GM12878 (cell line): Measurements from ENCODE around the gene RNASE13. TPM values are rescaled to one million over a fixed set of nuclear protein-coding genes. Genes with fewer than 3 reads are reported as not detected.

Source experiments
- ATAC-seq: fragments of 200-7000 bp; cut with Tn5 transposase; 3 replicates; pipeline ENCODE4 v1.9.1; 2020; ENCODE audit warnings: mild to moderate bottlenecking, moderate library complexity
- BruUV-seq: library from RNA; stranded (reverse); fragments of 400-500 nt; replicated peaks from 2 replicates; lab custom pipeline; 2021; lab: Mats Ljungman, UMichigan
- CTCF ChIA-PET: fragments of 300-600 bp; sonication (Branson Sonifier 250); formaldehyde crosslinking; extraction: SDS; loops from one replicate; lab custom pipeline; 2021; ENCODE audit warnings: inconsistent platforms; lab: Yijun Ruan, JAX
- POLR2A ChIA-PET: fragments of 350-600 bp; formaldehyde crosslinking; extraction: SDS; loops from one replicate; lab custom pipeline; 2021; ENCODE audit warnings: inconsistent platforms; lab: Charles Lee
- RAD21 ChIA-PET: fragments of 300-600 bp; sonication (Branson Sonifier 250); formaldehyde crosslinking; loops from one replicate; lab custom pipeline; 2023; ENCODE audit warnings: antibody characterized with exemption; ENCODE audit not compliant: unreplicated experiment; lab: Charles Lee
- SMC1A ChIA-PET: fragments of 300-600 bp; sonication (Branson Sonifier 250); formaldehyde crosslinking; loops from one replicate; lab custom pipeline; 2023; ENCODE audit not compliant: unreplicated experiment, uncharacterized antibody; lab: Charles Lee
- DNase-seq: peaks from one replicate; pipeline ENCODE4 v3.0.0-alpha.2; 2011; ENCODE audit warnings: low read depth, low spot score
- FAIRE-seq: peaks from 3 replicates; lab custom pipeline; 2011; peaks lifted over from hg19 to GRCh38; lab: Jason Lieb, UNC
- H2AFZ ChIP-seq: 2 replicates; pipeline ENCODE4 v1.6.0; 2011; ENCODE audit warnings: low read depth, low read length, control low read depth; ENCODE audit not compliant: control insufficient read depth
- H3K27ac ChIP-seq: 2 replicates; pipeline ENCODE4 v1.5.1; 2011; ENCODE audit warnings: control low read depth; ENCODE audit not compliant: control insufficient read depth, insufficient read depth
- H3K27me3 ChIP-seq, 2 experiments: replicated peaks in 1 of 2; 2 replicates each; pipeline versions ENCODE4 v1.6.0 to v1.6.1; 2011; ENCODE audit warnings: low read length in 1 of 2; ENCODE audit not compliant: control insufficient read depth in 2 of 2, insufficient read depth in 2 of 2
- H3K36me3 ChIP-seq, 2 experiments: 2 replicates each; pipeline ENCODE4 v1.5.1; 2011; ENCODE audit warnings: low read length in 1 of 2; ENCODE audit not compliant: control insufficient read depth in 2 of 2, insufficient read depth in 2 of 2
- H3K4me1 ChIP-seq: 2 replicates; pipeline ENCODE4 v1.6.1; 2011; ENCODE audit warnings: mild to moderate bottlenecking, low read length, moderate library complexity, mixed read lengths; ENCODE audit not compliant: control insufficient read depth, insufficient read depth
- H3K4me2 ChIP-seq: 2 replicates; pipeline ENCODE4 v1.6.0; 2011; ENCODE audit warnings: control low read depth; ENCODE audit not compliant: control insufficient read depth, insufficient read depth
- H3K4me3 ChIP-seq: fragments of 200-600 bp; sonication (generic); 2 replicates; pipeline ENCODE4 v1.5.1; 2016
- H3K79me2 ChIP-seq: 2 replicates; pipeline ENCODE4 v1.6.0; 2011; ENCODE audit warnings: low read length; ENCODE audit not compliant: control insufficient read depth, insufficient read depth
- H3K9ac ChIP-seq: 2 replicates; pipeline ENCODE4 v1.8.0; 2011; ENCODE audit warnings: low read length, control low read depth, mixed read lengths; ENCODE audit not compliant: control insufficient read depth, insufficient read depth
- H3K9me3 ChIP-seq: replicated peaks from 3 replicates; pipeline ENCODE4 v1.5.1; 2011; ENCODE audit warnings: mild to moderate bottlenecking, low read length; ENCODE audit not compliant: control insufficient read depth, insufficient read depth
- H4K20me1 ChIP-seq: 2 replicates; pipeline ENCODE4 v1.6.0; 2011; ENCODE audit not compliant: control insufficient read depth, insufficient read depth
- CREM ChIP-seq: IDR thresholded peaks from 2 replicates; pipeline ENCODE4 v1.6.1; 2014; ENCODE audit warnings: antibody characterized with exemption, low read depth
- E2F4 ChIP-seq: IDR thresholded peaks from 2 replicates; pipeline ENCODE4 v1.6.1; 2012; ENCODE audit warnings: low read depth, low read length, improper control_type of control experiment
- ETV6 ChIP-seq, 2 experiments: fragments of 450-650 bp in 1 of 2; IDR thresholded peaks in 1 of 2; conservative IDR thresholded peaks in 1 of 2; 2 replicates each; pipeline ENCODE4 v1.6.1; 2014; ENCODE audit warnings: antibody characterized with exemption in 1 of 2, borderline replicate concordance in 1 of 2, low read depth in 1 of 2, mild to moderate bottlenecking in 1 of 2, moderate library complexity in 1 of 2
- FOXM1 ChIP-seq: IDR thresholded peaks from 2 replicates; pipeline ENCODE4 v1.6.1; 2012; ENCODE audit warnings: low read depth, mild to moderate bottlenecking, inconsistent platforms, low read length, moderate library complexity
- HDGF ChIP-seq: fragments of 450-650 bp; IDR thresholded peaks from 2 replicates; pipeline ENCODE4 v1.6.1; 2016; ENCODE audit warnings: antibody characterized with exemption
- IKZF2 ChIP-seq, 2 experiments: fragments of 450-650 bp; IDR thresholded peaks; 2 replicates each; pipeline ENCODE4 v1.6.1; 2017; ENCODE audit warnings: mild to moderate bottlenecking in 2 of 2, moderate library complexity in 2 of 2
- KLF5 ChIP-seq: fragments of 450-650 bp; IDR thresholded peaks from 2 replicates; pipeline ENCODE4 v1.6.1; 2014; ENCODE audit warnings: mild to moderate bottlenecking; ENCODE audit not compliant: partially characterized antibody
- LARP7 ChIP-seq: fragments of 450-650 bp; IDR thresholded peaks from 2 replicates; pipeline ENCODE4 v1.6.1; 2017; ENCODE audit warnings: mild to moderate bottlenecking
- MEF2A ChIP-seq: IDR thresholded peaks from 2 replicates; pipeline ENCODE4 v1.6.1; 2011; ENCODE audit warnings: low read depth, mild to moderate bottlenecking, low read length, moderate library complexity; ENCODE audit not compliant: insufficient read depth
- MXI1 ChIP-seq: fragments of 150-350 bp; IDR thresholded peaks from 2 replicates; pipeline ENCODE4 v1.6.1; 2011; ENCODE audit warnings: low read depth, mild to moderate bottlenecking, inconsistent platforms, low read length, improper control_type of control experiment
- MYB ChIP-seq: fragments of 150-350 bp; IDR thresholded peaks from 2 replicates; pipeline ENCODE4 v1.6.1; 2014; ENCODE audit warnings: mild to moderate bottlenecking, low read depth, low read length, borderline replicate concordance
- NBN ChIP-seq: fragments of 450-650 bp; IDR thresholded peaks from 2 replicates; pipeline ENCODE4 v1.6.1; 2016
- POLR2AphosphoS2 ChIP-seq: IDR thresholded peaks from 2 replicates; pipeline ENCODE4 v1.6.1; 2011; ENCODE audit warnings: low read depth, mild to moderate bottlenecking, low read length, improper control_type of control experiment, moderate library complexity
- POLR2AphosphoS5 ChIP-seq: IDR thresholded peaks from 2 replicates; pipeline ENCODE4 v1.6.1; 2011; ENCODE audit warnings: mild to moderate bottlenecking, low read length, inconsistent platforms
- SMARCA5 ChIP-seq: fragments of 450-650 bp; IDR thresholded peaks from 2 replicates; pipeline ENCODE4 v1.6.1; 2017; ENCODE audit warnings: mild to moderate bottlenecking
- STAT1 ChIP-seq: fragments of 450-650 bp; conservative IDR thresholded peaks from 2 replicates; pipeline ENCODE4 v1.6.1; 2014; ENCODE audit warnings: antibody characterized with exemption, mild to moderate bottlenecking
- SUZ12 ChIP-seq: fragments of 200-600 bp; sonication (generic); IDR thresholded peaks from one replicate; pipeline ENCODE4 v1.6.1; 2018; ENCODE audit warnings: antibody characterized with exemption, mild to moderate bottlenecking; ENCODE audit not compliant: unreplicated experiment
- TCF12 ChIP-seq: IDR thresholded peaks from 2 replicates; pipeline ENCODE4 v1.6.1; 2011; ENCODE audit warnings: low read depth, mild to moderate bottlenecking, low read length
- TCF3 ChIP-seq: IDR thresholded peaks from 2 replicates; pipeline ENCODE4 v1.6.1; 2012; ENCODE audit warnings: low read depth, mild to moderate bottlenecking, low read length, borderline replicate concordance; ENCODE audit not compliant: insufficient read depth
- YY1 ChIP-seq: IDR thresholded peaks from 2 replicates; pipeline ENCODE4 v1.6.1; 2011; ENCODE audit warnings: low read depth, mild to moderate bottlenecking, low read length
- WGBS: methylation state at CpG from one replicate; pipeline ENCODE4 v1.1.6; 2016; ENCODE audit warnings: low lambda C conversion rate; ENCODE audit not compliant: insufficient replicate concordance, insufficient coverage; ENCODE audit errors: missing lambda C conversion rate; 5-methylcytosine and 5-hydroxymethylcytosine counted together
- in situ Hi-C: fragments of 300-500 bp; cut with MboI; formaldehyde crosslinking; loops from 9 replicates; pipeline ENCODE4 v1.14.3; 2018; ENCODE audit warnings: mixed read lengths
- intact Hi-C: fragments of 100-400 bp; cut with micrococcal nuclease; formaldehyde crosslinking; loops from one replicate; pipeline ENCODE4 v1.14.2; 2022; ENCODE audit not compliant: unreplicated experiment
- polyA plus RNA-seq, 11 experiments: library from polyadenylated mRNA; depleted of rRNA in 4 of 11; unstranded in 6 of 11; stranded (reverse) in 5 of 11; fragments of >200 nt; fragmentation: Nextera tagmentation in 4 of 11; fragmentation: Illumina TruSeq in 1 of 11; extraction: Ambion mirVana in 4 of 11; extraction: Trizol in 1 of 11; gene quantifications; 1 replicate in 1 of 11; 2 replicates in 10 of 11; pipeline versions ENCODE4 v1.2.1 to v1.2.3, GENCODE V29; 2011 to 2016; ENCODE audit warnings: inconsistent platforms in 2 of 11, missing spikeins in 2 of 11, low read depth in 1 of 11
- total RNA-seq, 4 experiments: library from RNA; depleted of rRNA in 3 of 4; stranded (reverse); fragments of >200 nt in 3 of 4; fragmentation: Illumina TruSeq in 1 of 4; extraction: Trizol in 1 of 4; gene quantifications; 2 replicates each; pipeline versions ENCODE4 v1.2.1 to v1.2.3, GENCODE V29; 2013 to 2021

The RNASE13 gene
- total and polyA plus RNA-seq, 10 of the 15 experiments (the other 5 are each of a cell fraction or from before 2014, with no cell fraction given), result not detected

GRCh38 chr14:21037156-21037555 lies 2.5 kb upstream of the RNASE13 start:
- no TSS peak for BruUV-seq
- RAD21 ChIA-PET, result interaction anchor here (0.8 kb wide), 1 partner anchor 22 kb away, joined by 4 read pairs; no protein-coding TSS in a partner anchor
- in situ Hi-C loops, result no loop called here

More at GRCh38 chr14:21037156-21037555, 2.5 kb upstream of the RNASE13 start:
- peaks cover 8% of the 10 kb centered on the region for H3K4me1 ChIP-seq
- FAIRE-seq (no peak), DNase-seq (no peak), ATAC-seq (no peak)
- H4K20me1 ChIP-seq, result no peaks in the 10 kb centered on the region
- H3K27ac ChIP-seq, result no peak overlapping the region
- ChIA-PET POLR2A (no interaction called here), SMC1A (no interaction called here), CTCF (interaction anchor here (2.0 kb wide), 1 partner anchor 30 kb away, joined by 4 read pairs; no protein-coding TSS in a partner anchor)
- no peak overlapping the region for H3K4me2 ChIP-seq
- no peak overlapping the region for H3K9ac ChIP-seq
- 13% methylated on average over 3 of the region's 3 CpGs for WGBS
- H3K27me3 ChIP-seq, result no peaks in the 10 kb centered on the region; a peak in 1 of 4 replicates
- H3K9me3 ChIP-seq, result no peaks in the 10 kb centered on the region
- H3K36me3 ChIP-seq, result no peaks in the 10 kb centered on the region
- intact Hi-C loops, result no loop called here
- no peaks in the 10 kb centered on the region for H3K79me2 ChIP-seq
- no peak overlapping the region for H2AFZ ChIP-seq
- no peak overlapping the region for H3K4me3 ChIP-seq
- TF ChIP-seq YY1, result no peak
- TF ChIP-seq MEF2A, result no peak
- TF ChIP-seq E2F4, result no peak
- no peak for TF ChIP-seq KLF5
- TF ChIP-seq NBN, result no peak
- TF ChIP-seq ETV6 (conservative IDR thresholded peaks at IDR 0.05 in 1 of 2, IDR thresholded peaks at IDR 0.05 in 1 of 2; ENCODE audit: borderline replicate concordance in 1 of 2, low read depth in 1 of 2), result no peak
- no peak for TF ChIP-seq SMARCA5
- TF ChIP-seq STAT1, result no peak
- TF ChIP-seq TCF3, result no peak
- TF ChIP-seq TCF12, result no peak
- TF ChIP-seq POLR2AphosphoS5, result no peak
- no peak for TF ChIP-seq MYB
- no peak for TF ChIP-seq MXI1
- TF ChIP-seq LARP7, result no peak
- no peak for TF ChIP-seq FOXM1
- TF ChIP-seq POLR2AphosphoS2, result no peak
- no peak for TF ChIP-seq CREM
- TF ChIP-seq SUZ12, result no peak
- TF ChIP-seq HDGF, result no peak
- no peak for TF ChIP-seq IKZF2 (IDR thresholded peaks at IDR 0.05)
